ENCODE results near the gene ACTL8. TPM values are rescaled to one million over a fixed set of nuclear protein-coding genes. Genes with fewer than 3 reads are reported as not detected.

The ACTL8 gene
- total RNA-seq, 1 experiment from 2014 or later = 0.69 TPM

DNA sequence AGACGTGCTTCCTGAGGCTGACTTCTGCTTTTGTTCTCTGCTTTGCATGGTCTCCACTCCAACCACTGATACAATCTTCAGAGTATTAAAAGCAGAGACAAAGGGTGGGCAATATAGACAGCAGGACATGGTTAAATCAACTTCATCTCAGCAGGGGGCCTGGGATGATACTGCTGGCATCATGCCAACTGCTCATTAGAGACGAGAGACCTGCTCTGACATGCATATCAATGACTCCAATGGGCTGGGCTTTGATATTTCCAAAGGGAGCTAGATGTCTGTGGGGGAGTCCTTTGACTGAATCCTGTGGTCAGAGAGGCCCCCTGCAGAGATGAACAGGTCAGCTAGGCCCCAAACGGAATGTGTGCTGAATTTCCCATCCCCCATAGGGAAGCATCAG, 106.6 kb downstream of the ACTL8 start:
- ATAC-seq = no peak
- CTCF ChIA-PET = no interaction called here

More for the DNA sequence above, 106.6 kb downstream of the ACTL8 start:
- no peaks in the 10 kb centered on the region for H4K20me1 ChIP-seq (ENCODE audit: insufficient read depth)
- RAD21 ChIA-PET (ENCODE audit: low non-redundant PET in 1 of 2, low total read pairs in 2 of 2, uncharacterized antibody in 2 of 2, unreplicated experiment in 2 of 2) = no interaction called here
- no peaks in the 10 kb centered on the region for H3K36me3 ChIP-seq (ENCODE audit: control insufficient read depth in 1 of 2, insufficient read depth in 2 of 2, low read length in 2 of 2)
- intact Hi-C loops (cut with micrococcal nuclease) = no loop called here
- H3K4me1 ChIP-seq (ENCODE audit: control insufficient read depth in 1 of 2, insufficient read depth in 2 of 2, low read length in 2 of 2) = peaks cover 0 to 6% of the 10 kb centered on the region in 2 experiments; a peak in 1 of 4 replicates
- no peaks in the 10 kb centered on the region for H3K27me3 ChIP-seq (ENCODE audit: insufficient read depth, low read length)
- H3K27ac ChIP-seq (ENCODE audit: low read depth, low read length) = no peak overlapping the region
- TF ChIP-seq FOSL1 (IDR thresholded peaks at IDR 0.05; ENCODE audit: low read depth) (no peak), EZH2phosphoT487 (IDR thresholded peaks at IDR 0.05; ENCODE audit: borderline replicate concordance) (no peak), SIN3A (IDR thresholded peaks at IDR 0.05; ENCODE audit: low read depth) (no peak), ELF1 (IDR thresholded peaks at IDR 0.05; ENCODE audit: borderline replicate concordance, low read depth) (no peak), TCF7L2 (IDR thresholded peaks at IDR 0.05; ENCODE audit: borderline replicate concordance, extremely low read depth, insufficient read depth, insufficient read length) (no peak), POLR2A (IDR thresholded peaks at IDR 0.05; ENCODE audit: borderline replicate concordance, extremely low read depth, insufficient read depth, insufficient read length) (no peak), RAD21 (IDR thresholded peaks at IDR 0.05; ENCODE audit: low read depth) (no peak), CBX3 (IDR thresholded peaks at IDR 0.05; ENCODE audit: low read depth) (no peak), ZNF274 (IDR thresholded peaks at IDR 0.05; ENCODE audit: low read depth, low read length) (no peak), CEBPB (IDR thresholded peaks at IDR 0.05; ENCODE audit: low read depth) (no peak)
- TF ChIP-seq, protein P1, sequence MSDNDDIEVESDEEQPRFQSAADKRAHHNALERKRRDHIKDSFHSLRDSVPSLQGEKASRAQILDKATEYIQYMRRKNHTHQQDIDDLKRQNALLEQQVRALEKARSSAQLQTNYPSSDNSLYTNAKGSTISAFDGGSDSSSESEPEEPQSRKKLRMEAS (IDR thresholded peaks at IDR 0.05) = no peak
- TF ChIP-seq, protein P2, sequence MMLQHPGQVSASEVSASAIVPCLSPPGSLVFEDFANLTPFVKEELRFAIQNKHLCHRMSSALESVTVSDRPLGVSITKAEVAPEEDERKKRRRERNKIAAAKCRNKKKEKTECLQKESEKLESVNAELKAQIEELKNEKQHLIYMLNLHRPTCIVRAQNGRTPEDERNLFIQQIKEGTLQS (IDR thresholded peaks at IDR 0.05) = no peak
- TF ChIP-seq, protein P3, sequence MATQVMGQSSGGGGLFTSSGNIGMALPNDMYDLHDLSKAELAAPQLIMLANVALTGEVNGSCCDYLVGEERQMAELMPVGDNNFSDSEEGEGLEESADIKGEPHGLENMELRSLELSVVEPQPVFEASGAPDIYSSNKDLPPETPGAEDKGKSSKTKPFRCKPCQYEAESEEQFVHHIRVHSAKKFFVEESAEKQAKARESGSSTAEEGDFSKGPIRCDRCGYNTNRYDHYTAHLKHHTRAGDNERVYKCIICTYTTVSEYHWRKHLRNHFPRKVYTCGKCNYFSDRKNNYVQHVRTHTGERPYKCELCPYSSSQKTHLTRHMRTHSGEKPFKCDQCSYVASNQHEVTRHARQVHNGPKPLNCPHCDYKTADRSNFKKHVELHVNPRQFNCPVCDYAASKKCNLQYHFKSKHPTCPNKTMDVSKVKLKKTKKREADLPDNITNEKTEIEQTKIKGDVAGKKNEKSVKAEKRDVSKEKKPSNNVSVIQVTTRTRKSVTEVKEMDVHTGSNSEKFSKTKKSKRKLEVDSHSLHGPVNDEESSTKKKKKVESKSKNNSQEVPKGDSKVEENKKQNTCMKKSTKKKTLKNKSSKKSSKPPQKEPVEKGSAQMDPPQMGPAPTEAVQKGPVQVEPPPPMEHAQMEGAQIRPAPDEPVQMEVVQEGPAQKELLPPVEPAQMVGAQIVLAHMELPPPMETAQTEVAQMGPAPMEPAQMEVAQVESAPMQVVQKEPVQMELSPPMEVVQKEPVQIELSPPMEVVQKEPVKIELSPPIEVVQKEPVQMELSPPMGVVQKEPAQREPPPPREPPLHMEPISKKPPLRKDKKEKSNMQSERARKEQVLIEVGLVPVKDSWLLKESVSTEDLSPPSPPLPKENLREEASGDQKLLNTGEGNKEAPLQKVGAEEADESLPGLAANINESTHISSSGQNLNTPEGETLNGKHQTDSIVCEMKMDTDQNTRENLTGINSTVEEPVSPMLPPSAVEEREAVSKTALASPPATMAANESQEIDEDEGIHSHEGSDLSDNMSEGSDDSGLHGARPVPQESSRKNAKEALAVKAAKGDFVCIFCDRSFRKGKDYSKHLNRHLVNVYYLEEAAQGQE (IDR thresholded peaks at IDR 0.05; ENCODE audit: low read depth) = no peak
- TF ChIP-seq, protein P4, sequence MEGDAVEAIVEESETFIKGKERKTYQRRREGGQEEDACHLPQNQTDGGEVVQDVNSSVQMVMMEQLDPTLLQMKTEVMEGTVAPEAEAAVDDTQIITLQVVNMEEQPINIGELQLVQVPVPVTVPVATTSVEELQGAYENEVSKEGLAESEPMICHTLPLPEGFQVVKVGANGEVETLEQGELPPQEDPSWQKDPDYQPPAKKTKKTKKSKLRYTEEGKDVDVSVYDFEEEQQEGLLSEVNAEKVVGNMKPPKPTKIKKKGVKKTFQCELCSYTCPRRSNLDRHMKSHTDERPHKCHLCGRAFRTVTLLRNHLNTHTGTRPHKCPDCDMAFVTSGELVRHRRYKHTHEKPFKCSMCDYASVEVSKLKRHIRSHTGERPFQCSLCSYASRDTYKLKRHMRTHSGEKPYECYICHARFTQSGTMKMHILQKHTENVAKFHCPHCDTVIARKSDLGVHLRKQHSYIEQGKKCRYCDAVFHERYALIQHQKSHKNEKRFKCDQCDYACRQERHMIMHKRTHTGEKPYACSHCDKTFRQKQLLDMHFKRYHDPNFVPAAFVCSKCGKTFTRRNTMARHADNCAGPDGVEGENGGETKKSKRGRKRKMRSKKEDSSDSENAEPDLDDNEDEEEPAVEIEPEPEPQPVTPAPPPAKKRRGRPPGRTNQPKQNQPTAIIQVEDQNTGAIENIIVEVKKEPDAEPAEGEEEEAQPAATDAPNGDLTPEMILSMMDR (IDR thresholded peaks at IDR 0.05 in 2 of 3, conservative IDR thresholded peaks at IDR 0.05 in 1 of 3; ENCODE audit: borderline replicate concordance in 1 of 3, insufficient read depth in 1 of 3, low read depth in 2 of 3, low read length in 2 of 3) = no peak
- TF ChIP-seq, protein P5, sequence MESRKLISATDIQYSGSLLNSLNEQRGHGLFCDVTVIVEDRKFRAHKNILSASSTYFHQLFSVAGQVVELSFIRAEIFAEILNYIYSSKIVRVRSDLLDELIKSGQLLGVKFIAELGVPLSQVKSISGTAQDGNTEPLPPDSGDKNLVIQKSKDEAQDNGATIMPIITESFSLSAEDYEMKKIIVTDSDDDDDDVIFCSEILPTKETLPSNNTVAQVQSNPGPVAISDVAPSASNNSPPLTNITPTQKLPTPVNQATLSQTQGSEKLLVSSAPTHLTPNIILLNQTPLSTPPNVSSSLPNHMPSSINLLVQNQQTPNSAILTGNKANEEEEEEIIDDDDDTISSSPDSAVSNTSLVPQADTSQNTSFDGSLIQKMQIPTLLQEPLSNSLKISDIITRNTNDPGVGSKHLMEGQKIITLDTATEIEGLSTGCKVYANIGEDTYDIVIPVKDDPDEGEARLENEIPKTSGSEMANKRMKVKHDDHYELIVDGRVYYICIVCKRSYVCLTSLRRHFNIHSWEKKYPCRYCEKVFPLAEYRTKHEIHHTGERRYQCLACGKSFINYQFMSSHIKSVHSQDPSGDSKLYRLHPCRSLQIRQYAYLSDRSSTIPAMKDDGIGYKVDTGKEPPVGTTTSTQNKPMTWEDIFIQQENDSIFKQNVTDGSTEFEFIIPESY (IDR thresholded peaks at IDR 0.05; ENCODE audit: extremely low read depth, insufficient replicate concordance, low read length) = no peak
- H3K79me2 ChIP-seq (ENCODE audit: insufficient read depth, low read length) = no peaks in the 10 kb centered on the region
- POLR2A ChIA-PET = no interaction called here
- H3K9me3 ChIP-seq (ENCODE audit: control insufficient read depth in 1 of 2, insufficient read depth in 1 of 2, low read depth in 1 of 2, low read length in 2 of 2) = no peaks in the 10 kb centered on the region
- H3K4me3 ChIP-seq (replicated peaks in 1 of 2; ENCODE audit: low read depth in 1 of 2, low read length in 2 of 2) = no peak overlapping the region
- no peaks in the 10 kb centered on the region for H3K9me2 ChIP-seq (ENCODE audit: insufficient read depth)
- H3K4me2 ChIP-seq (ENCODE audit: low read length) = no peak overlapping the region
- no peak overlapping the region for H3K9ac ChIP-seq (ENCODE audit: low read length)
- H2AFZ ChIP-seq (ENCODE audit: low read depth, low read length, poor library complexity, severe bottlenecking) = no peak overlapping the region
- BruUV-seq (replicated peaks) = no TSS peak
- no peak for DNase-seq (ENCODE audit: low read depth, low spot score)
